NCI-H446 (cell line): ENCODE results near the gene NPTN.
"Not testable (repeated sequence)": the region's sequence is repeated elsewhere in the genome, so short reads cannot be mapped to it uniquely, and the experiment has no call there.

Source experiments
- DNase-seq, 2 experiments: peaks; one replicate each; lab custom pipeline; 2025; lab: John Stamatoyannopoulos, UW

The NPTN gene

GRCh38 chr15:73633111-73633990 is at the start of gene NPTN:
Gene NPTN, minus strand, starts transcription at chr15:73633389. Its CDS starts 174 bp downstream, at chr15:73633215.
- DNase-seq, result peak; percentile 93 to 98

DNA sequence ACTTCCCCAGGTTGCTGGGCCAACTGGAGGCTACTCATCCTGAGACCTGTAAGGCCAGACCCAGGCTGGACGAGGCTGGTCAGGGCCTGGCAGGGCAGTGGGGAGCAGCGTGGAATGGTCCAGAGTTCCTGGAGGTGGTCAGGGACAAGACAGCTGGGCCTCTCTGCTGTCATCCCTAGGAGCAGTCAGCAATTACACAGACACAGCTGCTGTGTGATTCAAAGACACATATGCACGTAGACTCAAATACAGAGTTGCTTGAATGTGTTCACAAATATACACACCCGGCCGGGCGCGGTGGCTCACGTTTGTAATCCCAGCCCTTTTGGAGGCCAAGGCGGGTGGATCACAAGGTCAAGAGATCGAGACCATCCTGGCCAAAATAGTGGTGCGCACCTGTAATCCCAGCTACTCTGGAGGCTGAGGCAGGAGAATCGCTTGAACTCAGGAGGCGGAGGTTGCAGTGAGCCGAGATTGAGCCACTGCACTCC is 49.5 kb upstream of the NPTN start:
- no peak for DNase-seq

- DNase-seq, result no peak
Observed at GRCh38 chr15:73681856-73682599, 48.8 kb upstream of the NPTN start.

DNA sequence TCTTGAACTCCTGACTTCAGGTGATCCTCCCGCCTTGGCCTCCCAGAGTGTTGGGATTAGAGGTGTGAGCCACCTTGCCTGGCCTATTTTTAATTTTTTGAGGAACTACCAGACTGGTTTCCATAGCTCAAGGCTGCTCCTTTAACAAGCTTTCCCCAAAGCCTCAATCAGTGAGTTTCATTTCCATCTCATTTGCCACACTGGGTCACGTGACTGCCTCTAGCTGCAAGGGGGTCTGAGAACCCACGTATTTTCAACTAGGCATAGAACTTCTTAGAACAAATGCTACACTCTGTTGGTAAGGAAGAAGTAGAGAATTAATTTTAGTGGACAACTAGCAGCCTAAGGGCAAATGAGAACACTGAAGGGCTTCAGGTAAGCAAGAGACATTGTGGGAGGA is 47.9 kb upstream of the NPTN start:
- no peak for DNase-seq

- DNase-seq, result no peak
Observed at GRCh38 chr15:73680549-73680948, 47.4 kb upstream of the NPTN start.

DNA sequence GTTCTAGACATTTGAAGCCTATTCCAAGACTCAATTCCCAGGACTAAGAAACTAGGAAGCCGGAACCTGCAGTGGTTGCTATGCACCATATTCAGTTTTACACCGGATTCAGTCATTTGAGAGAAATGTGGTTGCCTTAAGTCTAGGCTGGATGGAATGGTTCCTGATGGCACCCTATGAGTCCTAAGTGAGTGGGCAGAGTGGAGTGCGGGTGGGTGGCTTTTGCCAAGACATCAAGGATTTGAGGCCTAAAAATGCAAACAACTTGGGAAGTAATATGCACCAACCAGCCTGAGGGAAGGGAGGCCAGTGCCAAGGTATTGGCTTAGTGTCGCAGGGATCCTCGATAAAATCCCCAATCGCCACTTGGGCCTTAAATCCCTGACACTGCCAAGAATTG is 46.8 kb upstream of the NPTN start:
- no peak for DNase-seq

- DNase-seq, result no peak
Observed at GRCh38 chr15:73679180-73679579, 46.0 kb upstream of the NPTN start.

GRCh38 chr15:73678498-73678897 is 45.3 kb upstream of the NPTN start:
- no peak for DNase-seq

DNA sequence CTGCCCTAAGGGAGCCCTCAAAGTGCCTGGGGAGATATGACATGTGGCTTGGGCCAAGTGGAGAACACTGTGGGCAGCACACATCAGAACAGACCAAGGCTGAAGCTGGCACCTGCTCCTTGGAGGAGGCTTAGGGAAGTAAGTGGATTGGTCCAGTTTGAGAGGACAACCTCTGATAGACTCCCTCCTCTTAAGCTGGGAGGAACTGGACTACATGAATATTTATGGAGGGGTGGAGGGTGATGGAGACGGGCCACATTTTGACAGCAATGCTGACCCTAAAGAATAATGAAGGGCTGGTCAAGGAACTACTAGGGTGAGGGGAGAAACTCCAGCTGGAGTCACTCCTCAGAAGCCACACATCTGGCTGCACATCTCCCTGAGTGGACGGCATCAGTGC is 44.5 kb upstream of the NPTN start:
- DNase-seq, result no peak

- DNase-seq, result peak in 1 of 2 experiments; percentile 61
Observed at GRCh38 chr15:73677146-73677607, 44.0 kb upstream of the NPTN start.

DNA sequence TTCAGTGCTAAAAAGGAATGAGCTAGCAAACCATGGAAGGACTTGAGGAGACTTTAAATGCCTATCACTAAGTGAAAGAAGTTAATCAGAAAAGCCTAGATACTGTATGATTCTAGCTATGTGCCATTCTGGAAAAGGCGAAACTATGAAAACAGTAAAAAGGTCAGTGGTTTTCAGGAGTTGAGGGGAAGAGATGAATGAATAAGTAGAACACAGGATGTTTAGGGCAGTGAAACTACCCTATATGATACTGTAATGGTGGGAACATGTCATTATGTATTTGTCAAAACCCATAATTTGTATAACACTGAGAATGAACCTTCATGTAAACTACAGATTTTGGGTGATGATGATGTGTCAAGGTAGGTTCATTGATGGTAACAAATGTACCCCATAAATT is 41.4 kb upstream of the NPTN start:
- DNase-seq, result no peak

- no peak for DNase-seq
Observed at GRCh38 chr15:73660455-73660854, 27.3 kb upstream of the NPTN start.

DNA sequence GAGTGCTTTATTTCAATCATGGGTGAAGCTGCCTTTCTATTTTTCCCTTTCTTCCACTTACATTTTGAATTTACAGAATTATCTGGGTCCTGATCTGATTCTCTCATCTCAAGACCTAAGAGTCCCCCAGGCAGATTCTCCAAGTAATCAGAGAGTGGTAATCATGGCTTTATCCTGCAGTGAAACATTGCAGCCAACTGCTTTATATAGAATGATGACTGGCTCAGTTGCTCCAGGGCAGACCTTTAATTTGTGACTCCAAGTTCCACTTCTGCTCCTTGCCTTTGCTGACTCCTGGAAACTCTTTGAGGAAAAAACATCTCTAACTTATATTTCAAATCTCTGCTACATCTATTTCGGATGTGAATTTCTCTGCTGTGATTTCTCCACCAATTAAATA is 25.5 kb upstream of the NPTN start:
- DNase-seq, result no peak

GRCh38 chr15:73655724-73656123 is 22.5 kb upstream of the NPTN start:
- DNase-seq, result no peak

DNA sequence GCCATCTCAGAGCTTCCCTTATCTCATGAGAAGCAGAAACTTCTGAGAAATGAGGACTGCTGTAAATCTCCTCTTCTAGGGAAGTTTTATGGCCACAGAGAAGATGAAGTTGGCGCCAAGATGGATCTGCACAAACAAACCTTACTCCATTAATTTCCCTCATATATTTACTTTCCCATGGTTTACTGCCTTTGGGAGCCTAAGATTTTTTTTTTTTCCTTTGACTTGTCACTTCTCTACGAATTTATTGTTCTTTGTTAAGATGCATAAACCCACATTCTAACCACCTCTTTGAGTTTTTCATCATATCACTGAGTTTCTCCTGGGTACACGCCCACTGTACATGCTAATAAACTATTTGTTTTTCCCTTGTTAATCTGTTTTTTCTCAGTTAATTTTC is 21.5 kb upstream of the NPTN start:
- no peak for DNase-seq

GRCh38 chr15:73650416-73651126 is 17.4 kb upstream of the NPTN start:
- no peak for DNase-seq

GRCh38 chr15:73648014-73648295 is 14.8 kb upstream of the NPTN start:
- DNase-seq, result no peak

DNA sequence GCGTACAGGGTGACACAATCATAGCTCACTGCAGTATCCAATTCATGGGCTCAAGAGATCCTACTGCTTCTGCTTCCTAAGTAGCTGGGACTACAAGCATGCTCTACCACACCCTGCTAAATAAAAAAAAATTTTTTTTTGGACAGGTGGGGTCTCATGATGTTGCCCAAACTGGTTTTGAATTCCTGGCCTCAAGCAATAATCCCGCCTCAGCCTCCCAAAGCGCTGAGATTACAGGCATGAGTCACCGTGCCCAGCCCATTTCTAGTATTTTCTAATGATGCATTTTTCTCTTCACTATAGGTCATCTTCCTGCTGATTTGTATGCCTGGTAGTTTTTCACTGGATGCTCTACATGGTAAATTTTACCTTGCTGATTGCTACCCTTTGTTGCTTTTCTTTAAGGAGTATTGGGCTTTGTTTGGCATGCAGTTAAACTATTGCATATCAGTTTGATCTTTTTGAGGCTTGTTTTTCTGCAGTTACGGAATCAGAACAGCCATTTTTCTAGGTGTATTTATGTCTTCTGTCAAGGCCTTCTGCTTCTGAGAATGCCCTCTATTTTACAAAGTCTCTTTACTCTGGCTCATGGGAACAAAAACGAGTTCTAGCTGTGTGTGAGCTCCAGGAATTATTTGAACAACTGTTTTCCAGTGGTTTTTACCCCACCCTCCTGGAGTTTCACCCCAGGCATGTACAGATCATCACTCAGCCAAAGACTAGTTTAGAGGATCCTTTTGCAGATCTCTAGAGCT is 14.2 kb upstream of the NPTN start:
- DNase-seq, result no peak

GRCh38 chr15:73639464-73639863 is 6.3 kb upstream of the NPTN start:
- not testable (repeated sequence) for DNase-seq

DNA sequence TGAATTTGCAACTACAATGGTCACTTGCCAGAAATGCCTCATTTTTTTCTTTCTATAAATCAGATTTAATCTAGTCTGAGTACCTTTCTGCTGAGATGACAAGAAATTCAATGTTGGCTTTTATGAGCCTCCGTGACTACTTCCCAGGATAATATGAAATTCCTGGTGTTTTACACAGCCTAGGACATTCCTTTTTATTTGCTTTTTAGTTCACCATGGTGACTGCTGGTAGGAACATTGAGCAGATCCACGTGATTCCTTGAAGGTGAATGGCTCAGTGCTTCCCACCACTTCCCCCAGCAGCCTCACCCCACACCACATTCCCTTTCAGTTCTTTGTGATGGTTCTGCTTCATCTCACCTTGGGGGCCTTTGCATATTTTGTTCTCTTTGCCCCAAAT is 4.3 kb upstream of the NPTN start:
- DNase-seq, result no peak

DNA sequence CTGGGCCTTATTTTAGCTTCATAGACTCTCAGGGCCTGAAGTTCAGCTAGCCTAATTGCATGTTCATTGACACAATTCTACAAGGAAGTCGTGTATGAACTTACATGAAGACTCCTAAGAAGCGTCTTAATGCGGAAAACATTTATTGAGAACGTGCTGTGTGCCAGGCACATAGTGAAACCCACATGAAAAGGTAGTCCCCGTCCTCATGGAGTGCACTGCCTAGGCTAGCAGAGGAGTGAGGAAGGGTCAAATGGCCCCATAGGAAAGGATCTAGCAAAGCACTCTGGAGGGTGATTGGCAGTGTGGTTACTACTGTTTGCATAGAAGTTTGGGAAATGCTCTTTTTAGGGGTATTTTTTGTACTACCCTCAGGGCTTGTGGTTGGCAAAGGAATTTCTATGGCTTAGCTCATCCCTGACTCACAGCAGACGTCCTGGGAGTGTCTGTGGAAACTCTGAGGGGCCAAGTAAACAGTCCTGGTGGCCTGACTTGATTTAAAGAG is 854 bp upstream of the NPTN start:
- no peak for DNase-seq

GRCh38 chr15:73632670-73633058 is 525 bp downstream of the NPTN start:
- DNase-seq, result no peak
